ENCODE measurements around the gene MFSD6L.

DNA sequence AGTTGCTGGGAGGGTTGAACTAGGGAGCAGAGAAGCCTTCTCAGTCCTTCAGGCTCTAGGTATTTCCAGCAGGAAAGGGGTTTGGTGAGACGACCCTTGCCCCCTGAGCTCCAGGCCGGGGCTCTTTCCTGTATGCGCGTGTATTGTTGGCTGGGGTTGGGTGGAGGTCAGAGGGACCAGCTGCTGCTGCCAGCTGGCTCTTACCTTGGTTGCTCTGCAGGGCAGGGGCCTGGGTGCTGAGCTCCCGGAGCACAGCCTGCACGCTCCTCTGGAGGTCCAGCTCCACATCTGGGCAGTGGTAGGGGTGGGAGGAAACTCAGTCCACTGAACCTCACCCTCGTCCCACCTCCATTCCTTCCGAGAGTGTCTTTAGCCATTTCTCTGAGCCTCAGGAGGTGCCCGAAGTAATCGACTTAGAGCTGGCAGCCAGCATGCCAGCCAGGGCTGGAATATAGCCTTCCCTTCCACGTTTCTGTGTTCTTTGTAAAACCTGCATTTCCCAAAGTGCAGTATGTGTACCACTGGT is 40.3 kb upstream of the MFSD6L start:
- TF ChIP-seq, protein P1, sequence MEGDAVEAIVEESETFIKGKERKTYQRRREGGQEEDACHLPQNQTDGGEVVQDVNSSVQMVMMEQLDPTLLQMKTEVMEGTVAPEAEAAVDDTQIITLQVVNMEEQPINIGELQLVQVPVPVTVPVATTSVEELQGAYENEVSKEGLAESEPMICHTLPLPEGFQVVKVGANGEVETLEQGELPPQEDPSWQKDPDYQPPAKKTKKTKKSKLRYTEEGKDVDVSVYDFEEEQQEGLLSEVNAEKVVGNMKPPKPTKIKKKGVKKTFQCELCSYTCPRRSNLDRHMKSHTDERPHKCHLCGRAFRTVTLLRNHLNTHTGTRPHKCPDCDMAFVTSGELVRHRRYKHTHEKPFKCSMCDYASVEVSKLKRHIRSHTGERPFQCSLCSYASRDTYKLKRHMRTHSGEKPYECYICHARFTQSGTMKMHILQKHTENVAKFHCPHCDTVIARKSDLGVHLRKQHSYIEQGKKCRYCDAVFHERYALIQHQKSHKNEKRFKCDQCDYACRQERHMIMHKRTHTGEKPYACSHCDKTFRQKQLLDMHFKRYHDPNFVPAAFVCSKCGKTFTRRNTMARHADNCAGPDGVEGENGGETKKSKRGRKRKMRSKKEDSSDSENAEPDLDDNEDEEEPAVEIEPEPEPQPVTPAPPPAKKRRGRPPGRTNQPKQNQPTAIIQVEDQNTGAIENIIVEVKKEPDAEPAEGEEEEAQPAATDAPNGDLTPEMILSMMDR (IDR thresholded peaks at IDR 0.05; ENCODE audit: low read length), result no peak
- no peak for TF ChIP-seq EZH2 (IDR thresholded peaks at IDR 0.05; ENCODE audit: borderline replicate concordance, low read length)
